Neutrophil (primary cell): ENCODE measurements around the gene AHRR.

Experiments used
- H3K27ac ChIP-seq: fragments of 200-600 bp; sonication (generic); 2 replicates; pipeline ENCODE4 v1.5.1; 2016; ENCODE audit warnings: mild to moderate bottlenecking, moderate library complexity
- H3K27me3 ChIP-seq: fragments of 200-600 bp; sonication (generic); 2 replicates; pipeline ENCODE4 v1.6.0; 2016; ENCODE audit warnings: mild to moderate bottlenecking
- H3K36me3 ChIP-seq: fragments of 200-600 bp; sonication (generic); 2 replicates; pipeline ENCODE4 v1.5.1; 2017
- H3K4me1 ChIP-seq, 2 experiments: fragments of 200-600 bp in 1 of 2; sonication (generic) in 1 of 2; 1 replicate in 1 of 2; 2 replicates in 1 of 2; pipeline versions ENCODE4 v1.5.1 to v1.6.1; 2013 to 2016; ENCODE audit warnings: low read depth in 1 of 2, low read length in 1 of 2, mild to moderate bottlenecking in 1 of 2, moderate library complexity in 1 of 2; ENCODE audit not compliant: control insufficient read depth in 1 of 2, insufficient read depth in 1 of 2
- H3K4me3 ChIP-seq, 2 experiments: fragments of 200-600 bp in 1 of 2; sonication (generic) in 1 of 2; 1 replicate in 1 of 2; 2 replicates in 1 of 2; pipeline ENCODE4 v1.5.1; 2013 to 2016; ENCODE audit warnings: low read depth in 1 of 2, low read length in 1 of 2, mild to moderate bottlenecking in 1 of 2, moderate library complexity in 1 of 2
- H3K9me3 ChIP-seq: fragments of 200-600 bp; sonication (generic); 2 replicates; pipeline ENCODE4 v1.5.1; 2016
- CTCF ChIP-seq: fragments of 200-600 bp; sonication (generic); IDR thresholded peaks from 2 replicates; pipeline ENCODE4 v1.5.1; 2016; ENCODE audit warnings: antibody characterized with exemption

AHRR gene

GRCh38 chr5:439636-440035 lies 118.1 kb downstream of the AHRR start:
- no peak overlapping the region for H3K4me3 ChIP-seq
- no peaks in the 10 kb centered on the region for H3K36me3 ChIP-seq
- H3K4me1 ChIP-seq = peaks cover 19 to 21% of the 10 kb centered on the region in 2 experiments
- H3K27me3 ChIP-seq = peaks cover 3% of the 10 kb centered on the region
- no peak for TF ChIP-seq CTCF
- no peak overlapping the region for H3K27ac ChIP-seq
- H3K9me3 ChIP-seq = no peaks in the 10 kb centered on the region

GRCh38 chr5:440401-441201 lies 119.1 kb downstream of the AHRR start:
- no peak for TF ChIP-seq CTCF

GRCh38 chr5:441996-442334 lies 120.5 kb downstream of the AHRR start:
- Histone ChIP-seq H3K9me3 (no peaks in the 10 kb centered on the region), H3K27me3 (peaks cover 3% of the 10 kb centered on the region), H3K36me3 (peaks cover 17% of the 10 kb centered on the region), H3K4me1 (peaks cover 28 to 29% of the 10 kb centered on the region in 2 experiments), H3K4me3 (peak overlapping the region; percentile 70 to 84), H3K27ac (peak overlapping the region; percentile 82)
- no peak for TF ChIP-seq CTCF

More at GRCh38 chr5:440401-441201, 119.1 kb downstream of the AHRR start:
- H3K27ac ChIP-seq = no peak overlapping the region
- peaks cover 4% of the 10 kb centered on the region for H3K36me3 ChIP-seq
- no peak overlapping the region for H3K4me3 ChIP-seq
- H3K4me1 ChIP-seq = peaks cover 19 to 24% of the 10 kb centered on the region in 2 experiments
- H3K27me3 ChIP-seq = peaks cover 3% of the 10 kb centered on the region
- H3K9me3 ChIP-seq = no peaks in the 10 kb centered on the region

- TF ChIP-seq CTCF = no peak
- Histone ChIP-seq H3K27me3 (peaks cover 3% of the 10 kb centered on the region), H3K27ac (peak within 1 kb of the TSS; percentile 82), H3K4me3 (peak within 1 kb of the TSS; percentile 70 to 84), H3K9me3 (no peaks in the 10 kb centered on the region), H3K4me1 (peaks cover 34 to 35% of the 10 kb centered on the region in 2 experiments), H3K36me3 (peaks cover 23% of the 10 kb centered on the region)
Observed at GRCh38 chr5:442335-443238, 121.1 kb downstream of the AHRR start, which contains the start of gene EXOC3. Gene EXOC3 (plus strand): TSS chr5:443176. CDS start chr5:446206, 3,030 bp downstream.

GRCh38 chr5:443239-444151 lies 122.0 kb downstream of the AHRR start:
- Histone ChIP-seq H3K4me3 (peak overlapping the region; percentile 70 to 84), H3K27ac (peak overlapping the region; percentile 82), H3K27me3 (peaks cover 3% of the 10 kb centered on the region), H3K4me1 (peaks cover 43 to 44% of the 10 kb centered on the region in 2 experiments), H3K9me3 (no peaks in the 10 kb centered on the region), H3K36me3 (peaks cover 32% of the 10 kb centered on the region)
- no peak for TF ChIP-seq CTCF
